Hematopoietic multipotent progenitor cell treated with erythropoietin and hydrocortisone succinate and interleukin-3 and kit ligand, for 4 days (in vitro differentiated cells): ENCODE data around the gene FRMD6.

Source experiments
- DNase-seq: peaks from one replicate; pipeline ENCODE4 v3.0.0-alpha.2; 2015

Gene FRMD6

GRCh38 chr14:51651388-51652167, at the start of gene FRMD6:
Gene FRMD6 (plus strand): TSS chr14:51651910. CDS start chr14:51689837, 37,927 bp downstream.
- DNase-seq, result peak; percentile 91

GRCh38 chr14:51602310-51602709, 49.4 kb upstream of the FRMD6 start:
- DNase-seq, result no peak

DNA sequence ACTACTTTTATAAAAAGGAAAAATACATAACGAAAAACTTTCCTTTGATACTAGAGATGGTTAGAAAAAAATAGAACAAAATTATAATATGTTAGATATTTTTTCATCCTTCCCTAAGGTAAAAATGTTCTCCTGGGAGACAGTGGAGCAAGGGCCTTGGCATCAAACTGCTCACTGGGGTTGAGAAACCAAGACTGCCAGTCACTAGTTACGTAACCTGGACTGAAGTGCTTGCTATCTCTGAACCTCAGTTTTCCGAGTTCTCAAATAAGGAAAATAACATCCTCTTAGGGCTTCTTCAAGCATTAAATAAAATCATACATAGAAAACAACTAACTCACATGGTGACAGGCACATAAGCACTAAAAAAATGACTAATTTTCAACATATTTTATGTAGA, 48.2 kb upstream of the FRMD6 start:
- no peak for DNase-seq

GRCh38 chr14:51604073-51604472, 47.6 kb upstream of the FRMD6 start:
- no peak for DNase-seq

DNA sequence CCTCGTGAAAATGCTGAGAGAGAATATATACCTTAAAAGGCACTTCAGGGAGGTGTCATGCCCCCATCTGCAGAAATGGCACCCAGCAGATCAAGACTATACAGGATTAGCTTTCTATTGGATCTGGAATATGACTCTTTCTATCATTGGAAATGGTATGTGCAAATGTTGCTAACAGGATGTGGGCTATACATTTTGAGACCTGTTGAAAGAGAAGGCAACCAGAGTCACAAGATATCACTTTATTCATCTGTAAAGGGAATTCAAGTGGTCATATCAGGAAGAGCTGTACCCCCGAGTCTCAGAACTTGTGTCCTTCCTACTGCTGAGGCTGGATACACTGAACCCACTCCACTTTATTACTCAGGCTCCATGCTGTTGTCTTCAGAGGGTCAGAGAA, 46.1 kb upstream of the FRMD6 start:
- no peak for DNase-seq

DNA sequence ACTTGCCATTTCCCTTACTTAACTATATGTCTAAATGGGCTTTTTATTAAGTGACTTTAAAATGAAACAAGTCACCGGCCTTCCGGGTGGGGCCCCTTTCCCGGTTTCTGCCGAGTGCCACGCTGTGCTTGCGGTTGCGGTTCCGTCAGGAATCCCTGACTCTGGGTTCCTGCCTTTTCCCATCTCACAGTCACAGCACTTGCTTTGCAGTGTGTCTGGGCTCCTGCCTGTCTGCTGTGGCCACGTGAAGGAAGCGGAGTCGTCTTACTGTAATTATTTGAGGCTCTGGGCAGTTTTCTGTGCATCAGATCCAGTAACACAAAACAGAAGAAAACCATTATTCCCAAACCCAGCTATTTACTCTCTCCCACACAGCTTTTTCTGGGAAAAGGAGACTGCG, 44.0 kb upstream of the FRMD6 start:
- no peak for DNase-seq

DNA sequence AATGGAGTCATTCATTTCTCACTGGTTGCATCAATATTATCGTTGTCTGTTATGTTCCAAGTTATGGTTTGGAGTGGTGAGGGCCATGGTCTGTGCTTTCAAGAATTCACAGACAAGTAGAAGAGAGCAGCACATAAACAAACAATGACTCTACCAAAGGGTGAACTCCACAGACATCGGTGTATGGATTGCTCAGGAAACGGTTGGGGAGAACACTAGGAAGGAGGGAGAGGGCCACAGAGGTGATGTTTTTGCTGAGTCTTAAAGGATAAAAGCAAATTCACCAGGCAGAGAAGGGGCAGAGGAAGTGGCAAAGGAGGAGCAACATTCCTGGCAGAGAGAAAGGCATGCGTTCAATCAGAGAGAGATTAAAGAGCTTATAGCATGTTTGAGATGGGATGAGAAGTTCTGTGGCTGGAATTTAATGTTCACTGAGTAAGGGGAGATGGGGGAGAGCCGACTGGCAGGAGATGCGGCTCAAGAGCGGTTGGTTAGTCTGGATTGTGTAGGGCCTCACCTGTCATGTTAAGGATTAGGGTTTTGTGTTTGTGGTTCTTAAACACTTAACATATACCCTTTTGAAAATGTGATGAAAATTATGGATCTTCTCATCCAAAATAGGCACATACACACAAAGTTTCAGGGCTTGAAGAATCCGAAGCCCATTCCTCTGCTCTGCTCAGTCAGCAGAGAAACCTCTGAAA, 42.3 kb upstream of the FRMD6 start:
- DNase-seq, result no peak

DNA sequence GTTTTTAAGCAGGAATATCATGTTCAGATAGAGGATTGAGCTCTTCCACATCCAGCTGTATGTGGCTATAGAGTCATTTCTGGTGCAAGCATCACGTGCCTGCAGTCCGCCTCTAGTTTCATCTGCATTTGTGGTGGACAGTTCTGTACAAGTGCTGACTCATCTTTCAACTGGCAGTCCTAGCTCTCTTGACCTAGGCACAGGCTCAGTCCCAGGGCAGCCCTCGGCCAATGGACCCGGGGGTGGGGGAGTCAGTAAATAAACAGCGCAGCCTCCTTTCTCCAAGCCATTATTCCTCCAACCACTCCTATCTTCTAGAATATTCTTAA, 41.8 kb upstream of the FRMD6 start:
- peak; percentile 4 for DNase-seq

- DNase-seq, result no peak
These were observed 40.9 kb upstream of the FRMD6 start for GRCh38 chr14:51610771-51611170.

GRCh38 chr14:51612449-51612848, 39.3 kb upstream of the FRMD6 start:
- DNase-seq, result no peak

- DNase-seq, result no peak
These were observed 38.3 kb upstream of the FRMD6 start for GRCh38 chr14:51613416-51613815.

DNA sequence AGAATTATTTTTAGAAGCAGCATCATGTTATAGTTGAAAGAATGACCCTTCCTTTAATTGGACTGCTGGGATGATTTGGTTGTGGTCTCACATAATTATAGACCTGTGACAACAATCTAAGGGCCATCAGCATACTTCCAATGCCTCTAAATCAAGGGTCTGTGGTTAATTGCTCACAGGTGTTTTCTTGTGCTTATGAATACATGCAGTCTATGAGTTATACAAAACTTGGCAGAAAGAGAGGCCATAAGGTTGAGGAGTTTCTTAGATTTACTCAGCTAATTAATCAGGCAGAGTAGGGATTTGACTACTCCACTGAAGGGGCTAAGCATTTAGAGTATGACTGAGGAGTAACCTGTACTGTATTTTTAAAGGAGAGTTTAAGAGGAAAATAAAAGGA, 37.0 kb upstream of the FRMD6 start:
- no peak for DNase-seq

- no peak for DNase-seq
These were observed 35.5 kb upstream of the FRMD6 start for GRCh38 chr14:51616256-51616655.

DNA sequence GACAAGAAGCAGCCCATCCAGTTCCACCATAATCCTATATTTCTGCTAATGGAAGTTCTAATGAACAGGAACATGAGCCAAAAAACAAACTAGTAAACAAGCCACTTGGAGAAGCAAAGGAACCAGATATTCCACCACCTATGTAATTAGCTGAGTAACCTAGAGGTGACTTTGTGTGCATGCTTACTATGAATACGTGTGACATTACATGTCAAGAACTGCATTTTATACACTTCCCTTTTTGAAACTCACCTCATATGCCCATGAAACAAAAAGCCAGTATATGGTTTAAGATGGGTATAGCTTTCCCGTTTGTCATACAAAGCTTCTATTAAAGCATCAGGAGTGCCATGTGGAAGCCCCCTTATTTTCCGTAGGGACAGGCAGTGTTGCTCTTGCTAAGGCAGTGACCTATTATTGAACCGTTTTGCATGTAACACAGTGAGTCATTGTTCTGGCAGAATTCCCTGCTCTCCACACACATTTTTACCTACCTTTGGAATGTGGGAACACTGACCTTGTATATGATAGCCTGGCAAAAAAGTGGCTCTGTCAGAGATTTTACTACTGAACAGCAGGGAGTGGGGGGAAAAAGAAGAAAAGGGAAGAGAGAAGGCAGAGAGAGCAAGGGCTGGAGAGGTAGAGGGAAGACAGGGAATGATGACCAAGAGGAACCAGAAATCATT, 34.8 kb upstream of the FRMD6 start:
- DNase-seq, result no peak

GRCh38 chr14:51619561-51619960, 32.1 kb upstream of the FRMD6 start:
- DNase-seq, result no peak

DNA sequence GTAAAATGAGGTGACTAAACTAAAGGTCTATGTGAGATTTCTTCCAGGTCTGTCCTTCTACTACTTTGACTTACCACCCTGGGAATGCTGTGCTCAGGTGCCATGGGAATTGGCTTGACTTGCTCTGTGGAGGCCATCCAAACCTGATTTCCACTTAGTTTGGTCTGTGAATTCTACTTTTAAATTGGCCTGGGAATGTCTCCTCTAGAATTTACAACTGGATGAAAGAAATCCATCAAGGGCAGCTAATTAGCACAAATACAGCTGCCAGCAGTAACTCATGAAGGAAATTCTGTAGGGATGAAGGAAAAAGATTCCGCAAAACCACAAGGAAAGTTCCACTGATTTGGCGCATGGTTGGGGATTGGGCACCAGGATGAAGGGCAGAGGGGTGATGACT, 31.7 kb upstream of the FRMD6 start:
- no peak for DNase-seq

- DNase-seq, result no peak
These were observed 30.1 kb upstream of the FRMD6 start for GRCh38 chr14:51621654-51622053.

- no peak for DNase-seq
These were observed 29.3 kb upstream of the FRMD6 start for GRCh38 chr14:51622376-51622775.

GRCh38 chr14:51624955-51625569, 26.6 kb upstream of the FRMD6 start:
- no peak for DNase-seq

DNA sequence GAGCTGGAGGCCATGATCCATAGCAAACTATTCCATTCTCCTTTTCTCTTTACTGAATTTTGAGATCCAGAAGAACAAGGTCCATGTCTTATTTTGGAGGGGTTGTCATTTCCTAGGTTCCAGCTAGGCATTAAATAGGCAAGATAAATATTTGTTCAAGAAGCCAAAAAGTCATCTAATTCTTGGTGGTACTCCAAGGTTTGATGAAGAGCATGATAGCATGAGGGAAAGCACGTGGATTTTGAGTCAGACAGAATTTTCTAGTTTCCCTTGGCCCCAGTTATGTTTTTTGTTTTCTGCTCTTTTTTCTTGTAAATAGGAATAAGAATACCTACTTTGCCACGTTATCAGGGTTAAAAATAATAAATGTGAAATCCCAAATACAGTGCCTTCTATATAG, 25.5 kb upstream of the FRMD6 start:
- DNase-seq, result no peak

DNA sequence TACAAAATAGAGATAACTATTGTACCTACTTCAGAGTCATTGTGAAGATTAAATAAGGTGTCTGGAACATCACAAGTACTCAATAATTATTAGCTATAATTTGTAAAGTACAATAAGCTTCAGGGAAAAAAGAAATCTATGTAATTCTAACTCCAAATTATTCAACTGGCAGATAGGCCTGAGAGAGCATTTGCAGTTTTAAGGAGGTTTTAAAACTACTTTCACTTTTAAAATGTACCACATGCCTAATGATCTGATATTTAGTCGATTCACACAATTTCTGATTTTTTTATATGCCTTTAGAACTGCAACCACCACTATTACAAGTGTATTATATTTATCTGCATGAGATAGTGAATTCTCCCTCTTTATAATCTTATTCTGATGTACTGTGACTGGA, 24.9 kb upstream of the FRMD6 start:
- DNase-seq, result no peak

DNA sequence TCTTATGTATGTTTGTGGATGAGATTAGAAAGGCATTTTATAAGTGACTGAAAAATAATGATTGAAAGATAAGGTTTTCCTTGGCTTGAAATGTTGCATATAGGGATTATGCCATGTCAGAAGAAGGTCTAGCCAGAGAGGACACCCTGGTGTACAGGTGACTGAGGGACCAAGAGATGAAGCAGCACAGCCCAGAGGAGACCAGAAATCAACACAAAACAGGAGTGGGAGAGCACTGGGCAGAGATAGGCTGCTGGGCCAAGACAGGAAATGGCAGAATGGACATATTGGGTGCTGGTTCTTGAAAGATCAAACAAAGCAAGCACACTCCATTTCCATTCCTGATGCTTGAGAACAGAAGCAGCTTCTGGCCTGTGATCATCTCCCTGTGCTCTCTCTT, 24.4 kb upstream of the FRMD6 start:
- no peak for DNase-seq

- DNase-seq, result no peak
These were observed 23.5 kb upstream of the FRMD6 start for GRCh38 chr14:51628238-51628637.

DNA sequence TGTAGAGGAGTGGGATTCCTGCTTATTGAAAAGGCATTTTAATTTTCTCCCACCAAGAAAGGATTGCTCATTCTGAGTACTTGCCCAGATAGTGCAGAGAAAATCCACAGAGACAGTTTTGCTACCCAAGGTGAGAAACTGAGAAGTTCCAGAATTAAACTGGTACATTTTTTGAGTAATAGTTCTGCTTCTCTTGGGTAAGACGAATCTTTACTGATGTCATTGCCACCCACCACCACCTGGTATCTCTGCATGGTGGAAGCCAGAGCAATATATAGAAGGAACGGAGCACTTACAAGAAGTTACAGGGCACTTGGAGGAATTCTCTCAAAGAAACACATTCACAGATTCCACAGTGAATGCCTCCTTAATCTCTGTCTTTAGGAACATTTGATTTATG, 20.7 kb upstream of the FRMD6 start:
- DNase-seq, result no peak
